ENCODE data around the gene DHX34. TPM values are rescaled to one million over a fixed set of nuclear protein-coding genes. Genes with fewer than 3 reads are reported as not detected.
"Not testable (repeated sequence)": the region's sequence is repeated elsewhere in the genome, so short reads cannot be mapped to it uniquely, and the experiment has no call there.

DHX34 gene
- total RNA-seq, 6 donors from 2014 or later: 8.4 to 80.7 (median 19.4) TPM

GRCh38 chr19:47406711-47407416 lies 57.7 kb downstream of the DHX34 start:
- DNase-seq (peak in 1 of 2 donors; percentile 85), ATAC-seq (ENCODE audit: low FRiP score in 2 of 2) (peak in 1 of 2 donors; percentile 32)
- H3K4me1 ChIP-seq: no peaks in the 10 kb centered on the region
- no peaks in the 10 kb centered on the region for H3K36me3 ChIP-seq
- H3K27me3 ChIP-seq: peaks cover 0 to 12% (median 6%) of the 10 kb centered on the region in 4 donors
- TF ChIP-seq EP300 (IDR thresholded peaks at IDR 0.05) (no peak), POLR2AphosphoS5 (IDR thresholded peaks at IDR 0.05) (no peak), POLR2A (IDR thresholded peaks at IDR 0.05) (no peak)
- TF ChIP-seq, protein P1, sequence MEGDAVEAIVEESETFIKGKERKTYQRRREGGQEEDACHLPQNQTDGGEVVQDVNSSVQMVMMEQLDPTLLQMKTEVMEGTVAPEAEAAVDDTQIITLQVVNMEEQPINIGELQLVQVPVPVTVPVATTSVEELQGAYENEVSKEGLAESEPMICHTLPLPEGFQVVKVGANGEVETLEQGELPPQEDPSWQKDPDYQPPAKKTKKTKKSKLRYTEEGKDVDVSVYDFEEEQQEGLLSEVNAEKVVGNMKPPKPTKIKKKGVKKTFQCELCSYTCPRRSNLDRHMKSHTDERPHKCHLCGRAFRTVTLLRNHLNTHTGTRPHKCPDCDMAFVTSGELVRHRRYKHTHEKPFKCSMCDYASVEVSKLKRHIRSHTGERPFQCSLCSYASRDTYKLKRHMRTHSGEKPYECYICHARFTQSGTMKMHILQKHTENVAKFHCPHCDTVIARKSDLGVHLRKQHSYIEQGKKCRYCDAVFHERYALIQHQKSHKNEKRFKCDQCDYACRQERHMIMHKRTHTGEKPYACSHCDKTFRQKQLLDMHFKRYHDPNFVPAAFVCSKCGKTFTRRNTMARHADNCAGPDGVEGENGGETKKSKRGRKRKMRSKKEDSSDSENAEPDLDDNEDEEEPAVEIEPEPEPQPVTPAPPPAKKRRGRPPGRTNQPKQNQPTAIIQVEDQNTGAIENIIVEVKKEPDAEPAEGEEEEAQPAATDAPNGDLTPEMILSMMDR (IDR thresholded peaks at IDR 0.05): no peak
- 19 to 26% methylated on average over 27 to 38 of the region's 47 CpGs for WGBS, 2 donors
- no peak overlapping the region for H3K27ac ChIP-seq
- H3K4me3 ChIP-seq: no peak overlapping the region
- H3K9me3 ChIP-seq: no peaks in the 10 kb centered on the region

GRCh38 chr19:47407417-47407774 lies 58.3 kb downstream of the DHX34 start:
- peaks cover 0 to 12% (median 6%) of the 10 kb centered on the region in 4 donors for H3K27me3 ChIP-seq
- H3K36me3 ChIP-seq: no peaks in the 10 kb centered on the region
- no peaks in the 10 kb centered on the region for H3K9me3 ChIP-seq
- H3K4me3 ChIP-seq: no peak overlapping the region
- TF ChIP-seq POLR2AphosphoS5 (IDR thresholded peaks at IDR 0.05): no peak
- no peak for TF ChIP-seq POLR2A (IDR thresholded peaks at IDR 0.05)
- no peak for TF ChIP-seq EP300 (IDR thresholded peaks at IDR 0.05)
- H3K4me1 ChIP-seq: no peaks in the 10 kb centered on the region
- ATAC-seq (ENCODE audit: low FRiP score in 2 of 2): no peak
- DNase-seq: no peak
- H3K27ac ChIP-seq: no peak overlapping the region
- WGBS, 2 donors: 17 to 23% methylated on average over 4 to 6 of the region's 14 CpGs

DNA sequence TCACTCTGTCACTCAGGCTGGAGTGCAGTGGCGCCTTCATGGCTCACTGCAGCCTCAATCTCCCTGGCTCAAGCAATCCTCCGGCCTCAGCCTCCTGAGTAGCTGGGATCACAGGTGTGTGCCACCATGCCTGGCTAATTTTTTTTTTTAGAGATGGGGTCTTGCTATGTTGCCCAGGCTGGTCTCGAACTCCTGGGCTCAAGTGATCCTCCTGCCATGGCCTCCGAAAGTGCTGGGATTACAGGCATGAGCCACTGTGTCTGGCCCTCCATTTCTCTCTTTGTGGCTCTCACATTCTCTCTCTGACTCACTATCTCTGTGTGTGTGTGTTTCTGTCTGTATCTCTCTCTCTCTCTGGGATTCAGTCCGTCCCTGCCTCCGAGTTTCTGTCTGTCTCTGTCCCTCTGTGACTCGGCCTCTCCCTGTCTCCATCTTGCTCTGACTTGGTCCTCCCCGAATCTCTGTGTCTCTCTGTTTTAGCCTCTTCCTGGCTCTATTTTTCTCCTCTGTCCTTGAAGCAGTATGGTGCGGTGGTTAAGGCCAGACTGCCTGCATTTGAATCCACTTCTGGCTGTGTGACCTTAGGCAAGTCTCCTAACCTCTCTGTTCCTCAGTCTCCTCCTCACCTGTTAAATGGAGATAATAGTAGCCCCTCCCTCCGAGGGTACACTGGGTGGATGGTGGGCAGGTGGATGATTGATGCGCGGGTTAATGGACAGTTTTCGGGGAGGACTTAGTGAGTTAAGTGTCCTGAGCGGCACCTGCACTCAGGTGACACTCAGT lies 59.2 kb downstream of the DHX34 start:
- no peaks in the 10 kb centered on the region for H3K9me3 ChIP-seq
- WGBS, 2 donors: 89 to 93% methylated on average over 14 of the region's 14 CpGs

DNA sequence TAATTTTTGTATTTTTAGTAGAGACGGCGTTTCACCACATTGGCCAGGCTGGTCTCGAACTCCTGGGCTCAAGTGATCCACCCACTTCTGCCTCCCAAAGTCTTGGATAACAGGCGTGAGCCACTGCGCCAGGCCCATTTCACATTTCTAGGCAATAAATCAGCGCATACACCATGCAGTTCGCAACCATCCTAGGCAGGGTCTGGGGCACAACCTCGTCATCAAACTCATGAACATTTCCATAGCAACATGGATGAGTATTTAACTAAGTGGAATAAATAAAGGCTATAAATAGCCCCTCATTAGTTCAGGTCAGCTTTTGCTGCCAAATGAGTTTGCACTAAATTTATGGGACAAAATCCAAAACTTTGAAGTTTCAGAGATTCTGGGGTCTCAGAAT lies 62.0 kb downstream of the DHX34 start:
- H3K27me3 ChIP-seq: peaks cover 0 to 15% (median 6%) of the 10 kb centered on the region in 4 donors
- DNase-seq (no peak), ATAC-seq (ENCODE audit: low FRiP score in 2 of 2) (no peak)

More for the DNA sequence above, 59.2 kb downstream of the DHX34 start:
- TF ChIP-seq POLR2AphosphoS5 (IDR thresholded peaks at IDR 0.05) (no peak), EP300 (IDR thresholded peaks at IDR 0.05) (no peak), POLR2A (IDR thresholded peaks at IDR 0.05) (no peak)
- TF ChIP-seq, protein P1 (IDR thresholded peaks at IDR 0.05): no peak
- no peak for ATAC-seq (ENCODE audit: low FRiP score in 2 of 2)
- Histone ChIP-seq H3K27me3 (peaks cover 0 to 12% (median 6%) of the 10 kb centered on the region in 4 donors), H3K27ac (no peak overlapping the region), H3K36me3 (no peaks in the 10 kb centered on the region), H3K4me3 (no peak overlapping the region), H3K4me1 (no peaks in the 10 kb centered on the region)
- no peak for DNase-seq

DNA sequence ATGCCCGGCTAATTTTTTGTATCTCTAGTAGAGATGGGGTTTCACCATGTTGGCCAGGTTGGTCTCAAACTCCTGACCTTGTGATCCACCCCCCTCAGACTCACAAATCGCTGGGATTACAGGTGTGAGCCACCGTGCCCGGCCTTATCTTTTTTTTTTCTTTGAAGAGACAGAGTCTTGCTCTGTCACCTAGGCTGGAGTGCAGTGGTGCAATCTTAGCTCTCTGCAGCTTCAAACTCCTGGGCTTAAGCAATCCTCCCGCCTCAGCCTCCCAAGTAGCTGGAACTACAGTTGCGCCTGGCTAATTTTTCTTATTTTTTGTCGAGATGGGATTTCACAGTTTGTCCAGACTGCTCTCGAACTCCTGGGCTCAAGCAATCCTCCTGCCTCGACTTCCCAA lies 62.6 kb downstream of the DHX34 start:
- WGBS, 2 donors: 64 to 83% methylated on average over 9 of the region's 9 CpGs
- not testable (repeated sequence) for H3K4me1 ChIP-seq; ATAC-seq (ENCODE audit: low FRiP score in 2 of 2); H3K36me3 ChIP-seq; H3K27ac ChIP-seq; H3K9me3 ChIP-seq; DNase-seq; H3K4me3 ChIP-seq
- peaks cover 0 to 17% (median 6%) of the 10 kb centered on the region in 4 donors for H3K27me3 ChIP-seq

More for the DNA sequence above, 62.0 kb downstream of the DHX34 start:
- 73 to 79% methylated on average over 8 of the region's 8 CpGs for WGBS, 2 donors
- no peak overlapping the region for H3K4me3 ChIP-seq
- H3K27ac ChIP-seq: no peak overlapping the region
- H3K36me3 ChIP-seq: no peaks in the 10 kb centered on the region
- TF ChIP-seq POLR2AphosphoS5 (IDR thresholded peaks at IDR 0.05) (no peak), EP300 (IDR thresholded peaks at IDR 0.05) (no peak), POLR2A (IDR thresholded peaks at IDR 0.05) (no peak)
- TF ChIP-seq, protein P1 (IDR thresholded peaks at IDR 0.05): no peak
- H3K9me3 ChIP-seq: no peaks in the 10 kb centered on the region
- H3K4me1 ChIP-seq: no peaks in the 10 kb centered on the region

Measured in upper lobe of left lung (tissue), 6 donors.